IPS DF 6.9 (cell line): ENCODE measurements around the gene FZD7.

Source experiments
- DNase-seq: peaks from one replicate; pipeline ENCODE4 v3.0.0-alpha.2; 2013; ENCODE audit warnings: low read depth, low spot score
- H3K27ac ChIP-seq: one replicate; pipeline ENCODE4 v1.5.1; 2013; ENCODE audit warnings: low read length, control low read depth
- H3K27me3 ChIP-seq: 2 replicates; pipeline ENCODE4 v1.6.1; 2013; ENCODE audit warnings: mild to moderate bottlenecking, low read length; ENCODE audit not compliant: control insufficient read depth, insufficient read depth
- H3K36me3 ChIP-seq: 2 replicates; pipeline ENCODE4 v1.6.1; 2013; ENCODE audit warnings: low read length; ENCODE audit not compliant: control insufficient read depth, insufficient read depth
- H3K4me1 ChIP-seq: 2 replicates; pipeline ENCODE4 v1.6.1; 2013; ENCODE audit warnings: low read length; ENCODE audit not compliant: control insufficient read depth, insufficient read depth
- H3K4me3 ChIP-seq: 2 replicates; pipeline ENCODE4 v1.5.1; 2013; ENCODE audit warnings: mild to moderate bottlenecking, low read length
- H3K9me3 ChIP-seq: 2 replicates; pipeline ENCODE4 v1.6.1; 2013; ENCODE audit warnings: low read length, inconsistent platforms; ENCODE audit not compliant: control insufficient read depth, insufficient read depth
- WGBS: extraction: QIAGEN DNeasy Blood & Tissue Kit; methylation state at CpG from one replicate; pipeline ENCODE4 v1.1.7; 2013; ENCODE audit warnings: mixed read lengths, missing lambda C conversion rate; ENCODE audit not compliant: insufficient read length, insufficient coverage; 5-methylcytosine and 5-hydroxymethylcytosine counted together

FZD7 gene

GRCh38 chr2:202014318-202014717, 19.3 kb upstream of the FZD7 start:
- Histone ChIP-seq H3K27me3 (no peaks in the 10 kb centered on the region), H3K9me3 (no peaks in the 10 kb centered on the region), H3K27ac (no peak overlapping the region), H3K4me1 (no peaks in the 10 kb centered on the region), H3K36me3 (no peaks in the 10 kb centered on the region), H3K4me3 (no peak overlapping the region)
- WGBS = no CpG with 5 or more reads among the region's 6 CpGs
- no peak for DNase-seq

- Histone ChIP-seq H3K27ac (no peak overlapping the region), H3K36me3 (no peaks in the 10 kb centered on the region), H3K4me3 (no peak overlapping the region), H3K27me3 (no peaks in the 10 kb centered on the region), H3K4me1 (no peaks in the 10 kb centered on the region), H3K9me3 (no peaks in the 10 kb centered on the region)
- no CpG with 5 or more reads among the region's 9 CpGs for WGBS
- no peak for DNase-seq
Observed at GRCh38 chr2:202014759-202015211, 18.9 kb upstream of the FZD7 start.

- no peak for DNase-seq
- Histone ChIP-seq H3K27me3 (no peaks in the 10 kb centered on the region), H3K9me3 (no peaks in the 10 kb centered on the region), H3K4me3 (no peak overlapping the region), H3K27ac (no peak overlapping the region), H3K36me3 (no peaks in the 10 kb centered on the region), H3K4me1 (0 out of 2 replicates have a peak, but pooled peaks cover 2% of the 10 kb centered on the region)
- WGBS = no CpG with 5 or more reads among the region's 3 CpGs
Observed at GRCh38 chr2:202015471-202015870, 18.2 kb upstream of the FZD7 start.

DNA sequence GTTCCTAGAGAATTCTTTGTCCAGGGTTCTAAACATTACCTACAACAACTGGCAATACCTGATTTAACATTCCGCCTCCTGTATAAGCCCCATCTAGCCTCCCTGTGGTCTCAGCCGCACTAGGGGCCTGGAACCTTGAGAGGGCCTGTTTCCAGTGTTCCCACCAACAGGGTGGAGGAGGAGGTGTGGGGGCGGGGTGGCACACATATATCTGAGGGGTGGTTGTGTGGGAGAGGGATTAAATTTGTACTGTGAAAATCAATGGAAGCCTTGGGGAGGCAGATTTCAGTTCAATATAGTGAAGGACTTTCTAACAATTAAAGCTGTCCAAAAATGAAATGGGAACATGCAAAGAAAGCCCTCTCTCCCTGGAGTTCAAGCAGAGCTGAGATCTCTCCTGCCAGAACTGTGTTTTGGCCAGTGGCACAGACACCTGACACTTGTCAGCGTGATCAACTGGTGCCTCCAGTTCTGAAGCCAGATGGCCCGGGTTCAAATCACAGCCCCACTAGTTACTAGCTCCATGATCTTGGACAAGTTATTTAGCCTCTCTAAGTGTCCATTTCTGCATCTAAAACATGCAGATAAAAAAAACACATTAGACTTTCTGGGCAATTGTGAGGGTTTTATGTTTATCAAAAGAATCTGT, 17.0 kb upstream of the FZD7 start:
- Histone ChIP-seq H3K27me3 (no peaks in the 10 kb centered on the region), H3K4me1 (0 out of 2 replicates have a peak, but pooled peaks cover 2% of the 10 kb centered on the region), H3K9me3 (no peaks in the 10 kb centered on the region), H3K4me3 (no peak overlapping the region), H3K36me3 (no peaks in the 10 kb centered on the region), H3K27ac (no peak overlapping the region)
- no peak for DNase-seq
- WGBS = no CpG with 5 or more reads among the region's 5 CpGs

DNA sequence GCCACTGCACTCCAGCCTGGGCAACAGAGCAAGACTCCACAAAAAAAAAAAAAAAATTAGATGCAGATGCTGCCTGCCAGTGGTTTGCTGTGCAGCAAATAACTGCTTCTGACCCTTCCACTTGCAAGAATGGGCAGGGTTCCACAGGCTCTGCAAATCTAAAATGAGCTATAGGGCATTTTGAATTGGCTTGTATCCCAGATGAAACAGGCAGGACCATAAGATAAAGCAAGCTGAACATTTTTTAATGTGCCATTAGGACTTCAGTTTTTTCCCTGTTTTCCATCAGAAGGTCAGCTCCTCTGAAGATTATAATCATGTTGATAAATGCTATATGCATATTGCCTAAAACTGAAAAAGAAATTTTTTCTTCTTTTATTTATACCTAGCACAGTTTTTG, 15.7 kb upstream of the FZD7 start:
- H3K27ac ChIP-seq = no peak overlapping the region
- no peaks in the 10 kb centered on the region for H3K27me3 ChIP-seq
- H3K4me3 ChIP-seq = no peak overlapping the region
- no peak for DNase-seq
- H3K36me3 ChIP-seq = no peaks in the 10 kb centered on the region
- 0 out of 2 replicates have a peak, but pooled peaks cover 2% of the 10 kb centered on the region for H3K4me1 ChIP-seq
- no peaks in the 10 kb centered on the region for H3K9me3 ChIP-seq

- Histone ChIP-seq H3K27ac (no peak overlapping the region), H3K9me3 (no peaks in the 10 kb centered on the region), H3K27me3 (no peaks in the 10 kb centered on the region), H3K4me1 (peaks cover 3% of the 10 kb centered on the region; the same call in 1 of the 2 replicates), H3K4me3 (no peak overlapping the region), H3K36me3 (no peaks in the 10 kb centered on the region)
- no peak for DNase-seq
- WGBS = no CpG with 5 or more reads among the region's 2 CpGs
Observed at GRCh38 chr2:202018950-202019349, 14.7 kb upstream of the FZD7 start.

- Histone ChIP-seq H3K27me3 (no peaks in the 10 kb centered on the region), H3K9me3 (no peaks in the 10 kb centered on the region), H3K4me1 (peaks cover 5% of the 10 kb centered on the region; the same call in 1 of the 2 replicates), H3K4me3 (no peak overlapping the region), H3K36me3 (no peaks in the 10 kb centered on the region), H3K27ac (no peak overlapping the region)
- DNase-seq = no peak
- no CpG with 5 or more reads among the region's 8 CpGs for WGBS
Observed at GRCh38 chr2:202019689-202020450, 13.8 kb upstream of the FZD7 start.

GRCh38 chr2:202022755-202023154, 10.9 kb upstream of the FZD7 start:
- Histone ChIP-seq H3K4me3 (no peak overlapping the region), H3K9me3 (no peaks in the 10 kb centered on the region), H3K36me3 (no peaks in the 10 kb centered on the region), H3K27ac (no peak overlapping the region), H3K4me1 (peaks cover 13% of the 10 kb centered on the region; the same call in 1 of the 2 replicates), H3K27me3 (no peaks in the 10 kb centered on the region)
- no CpG with 5 or more reads among the region's 8 CpGs for WGBS
- no peak for DNase-seq

DNA sequence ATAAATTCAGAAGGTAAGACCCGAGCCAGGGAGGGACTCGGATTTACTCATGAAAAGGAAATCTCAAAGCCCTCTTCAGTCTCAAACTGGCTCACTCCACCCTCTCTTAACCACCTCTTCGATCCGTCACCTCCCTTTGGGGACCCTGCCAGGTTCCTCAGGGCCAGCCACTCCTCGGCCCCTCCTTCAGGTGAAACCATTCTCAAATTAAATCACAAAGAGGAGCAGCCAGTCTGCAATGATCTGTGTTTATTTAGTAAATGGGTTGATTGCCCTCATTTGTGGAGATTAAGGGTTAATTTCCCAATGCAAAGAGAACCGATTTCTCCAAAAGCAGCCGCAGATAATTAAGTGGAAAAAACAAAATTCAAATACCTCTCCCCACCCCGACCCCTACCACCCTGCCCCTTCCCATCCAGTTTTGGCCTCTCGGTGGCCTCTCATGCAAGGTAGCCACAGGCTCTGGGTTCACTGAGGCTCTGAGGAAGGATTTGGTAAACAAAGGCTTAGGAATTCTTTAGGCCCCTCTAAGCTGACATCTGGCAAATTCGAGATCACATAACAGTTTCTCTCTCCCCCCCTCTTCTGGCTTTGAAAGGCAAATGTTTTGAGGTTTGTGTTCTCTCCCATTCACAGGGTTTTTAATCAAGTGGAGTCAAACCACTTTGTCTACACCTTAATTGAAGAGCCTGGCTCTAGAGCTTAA, 10.3 kb upstream of the FZD7 start:
- Histone ChIP-seq H3K27ac (no peak overlapping the region), H3K36me3 (no peaks in the 10 kb centered on the region), H3K4me1 (peaks cover 13% of the 10 kb centered on the region; the same call in 1 of the 2 replicates), H3K4me3 (no peak overlapping the region), H3K9me3 (no peaks in the 10 kb centered on the region), H3K27me3 (no peaks in the 10 kb centered on the region)
- WGBS = no CpG with 5 or more reads among the region's 10 CpGs
- no peak for DNase-seq

GRCh38 chr2:202023904-202024266, 9.8 kb upstream of the FZD7 start:
- no CpG with 5 or more reads among the region's 8 CpGs for whole genome bisulfite sequencing
- Histone ChIP-seq H3K27me3 (no peaks in the 10 kb centered on the region), H3K27ac (peak overlapping the region; percentile 8), H3K9me3 (no peaks in the 10 kb centered on the region), H3K4me3 (no peak overlapping the region), H3K4me1 (peaks cover 13% of the 10 kb centered on the region; the same call in 1 of the 2 replicates), H3K36me3 (no peaks in the 10 kb centered on the region)
- DNase-seq = no peak
